Islet of Langerhans (tissue), 1 donor: ENCODE data around the gene HTRA1.

Experiments used
- FAIRE-seq: peaks from one replicate; lab custom pipeline; 2011; peaks lifted over from hg19 to GRCh38; lab: Jason Lieb, UNC

HTRA1 gene

DNA sequence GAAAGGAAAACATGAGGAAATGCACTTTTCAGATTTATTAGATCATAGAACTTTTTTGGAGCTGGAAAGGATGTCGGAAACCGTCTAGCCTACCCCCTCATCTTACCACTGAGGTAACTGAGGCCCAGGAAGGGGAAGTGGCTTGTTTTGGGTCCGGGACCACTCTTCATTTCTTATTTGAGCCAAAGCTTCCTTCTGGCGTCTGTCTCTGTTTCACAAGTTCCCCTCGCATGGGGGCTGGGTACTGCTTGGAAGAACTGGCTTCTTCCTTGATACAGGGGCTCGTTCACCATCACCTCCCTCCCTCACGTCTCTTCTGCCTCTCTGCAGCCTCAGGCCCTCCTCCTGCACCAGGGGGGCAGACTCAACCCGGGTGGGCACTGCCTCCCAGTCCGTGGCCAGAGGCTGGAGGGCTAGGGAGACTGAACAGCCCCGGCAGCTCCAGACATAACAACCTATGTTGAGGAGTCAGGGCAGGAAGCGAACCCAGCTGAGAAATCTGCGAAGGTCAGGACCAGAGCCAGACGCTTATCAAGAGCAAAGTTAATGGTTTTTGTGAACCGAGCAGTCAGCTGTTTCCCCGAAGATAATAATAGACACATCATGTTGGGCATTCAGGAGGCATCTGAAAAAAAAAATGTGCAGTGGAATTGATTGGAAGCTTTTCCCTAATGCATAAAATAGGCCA lies 12.9 kb downstream of the HTRA1 start:
- no peak for FAIRE-seq

DNA sequence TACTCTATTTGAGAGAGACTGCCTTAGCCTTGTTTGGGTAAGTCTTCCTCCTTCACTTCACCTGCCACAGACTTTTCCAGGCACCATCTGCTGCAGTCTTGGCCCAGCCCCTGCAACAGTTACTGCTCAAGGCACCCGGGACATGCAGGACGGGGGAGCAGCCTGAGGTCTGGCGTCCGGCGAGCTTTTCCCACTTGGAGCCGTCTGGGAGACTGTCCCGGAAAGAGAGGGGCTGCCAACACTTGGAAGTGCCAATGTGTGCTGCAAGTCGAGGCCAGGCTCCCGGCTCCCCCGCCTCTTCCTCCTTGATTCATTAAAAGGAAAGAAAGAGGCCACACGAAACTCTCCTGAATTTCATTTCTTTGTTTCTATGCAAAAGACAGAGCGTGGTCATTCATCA lies 13.7 kb downstream of the HTRA1 start:
- FAIRE-seq: no peak

DNA sequence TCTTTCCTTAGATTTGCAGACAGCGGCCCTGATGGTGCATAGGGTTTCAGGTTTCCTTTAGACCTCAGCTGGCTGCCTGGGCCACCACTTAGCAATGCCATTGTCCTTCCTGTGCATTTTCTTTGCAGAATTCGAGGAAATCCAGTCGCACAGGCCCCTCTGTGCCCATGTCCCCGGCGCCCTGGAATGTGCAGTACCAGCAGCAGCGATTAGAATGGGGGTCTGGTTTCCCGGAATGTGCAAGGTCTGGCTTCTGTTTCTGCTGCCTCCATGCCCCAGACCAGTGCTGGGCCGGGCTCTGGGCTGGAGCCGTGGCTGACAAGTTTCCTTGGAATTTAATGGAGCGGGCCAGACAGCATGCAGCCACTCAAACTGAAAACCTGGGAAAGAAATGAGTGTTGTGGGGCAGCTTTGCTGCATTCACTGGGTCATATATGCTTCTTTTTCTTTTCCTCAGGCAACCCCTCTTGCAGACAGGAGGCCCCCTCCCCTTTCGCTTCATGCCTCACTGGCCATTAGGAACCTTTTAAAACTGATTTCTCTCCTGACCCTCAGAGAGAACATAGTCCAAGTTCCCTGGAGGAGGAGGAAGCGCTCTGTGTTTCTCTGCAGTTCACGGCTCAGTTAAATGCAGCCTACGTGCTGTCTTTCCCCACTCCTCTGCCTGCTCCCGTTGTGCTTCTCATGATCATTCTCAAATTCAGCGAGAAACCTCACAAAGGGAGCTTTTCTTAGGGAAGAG lies 14.4 kb downstream of the HTRA1 start:
- no peak for FAIRE-seq

DNA sequence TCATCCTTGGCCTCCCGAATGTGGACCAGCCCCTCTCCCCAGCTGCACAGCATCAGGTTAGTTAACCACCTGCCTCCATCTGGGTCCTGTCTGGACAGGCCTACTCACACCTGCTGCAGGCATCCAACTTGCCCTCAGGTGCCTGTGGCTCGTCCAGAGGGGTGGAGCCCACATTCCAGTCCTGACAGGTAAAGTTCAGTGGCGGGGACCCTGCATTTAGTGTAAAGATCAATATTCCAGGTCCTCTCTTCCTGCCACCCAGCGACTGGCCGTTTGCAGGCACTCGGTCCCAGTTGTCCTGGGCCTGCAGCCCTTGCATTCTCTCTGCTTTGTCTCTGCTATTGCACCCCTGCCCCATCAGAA lies 15.0 kb downstream of the HTRA1 start:
- no peak for FAIRE-seq

DNA sequence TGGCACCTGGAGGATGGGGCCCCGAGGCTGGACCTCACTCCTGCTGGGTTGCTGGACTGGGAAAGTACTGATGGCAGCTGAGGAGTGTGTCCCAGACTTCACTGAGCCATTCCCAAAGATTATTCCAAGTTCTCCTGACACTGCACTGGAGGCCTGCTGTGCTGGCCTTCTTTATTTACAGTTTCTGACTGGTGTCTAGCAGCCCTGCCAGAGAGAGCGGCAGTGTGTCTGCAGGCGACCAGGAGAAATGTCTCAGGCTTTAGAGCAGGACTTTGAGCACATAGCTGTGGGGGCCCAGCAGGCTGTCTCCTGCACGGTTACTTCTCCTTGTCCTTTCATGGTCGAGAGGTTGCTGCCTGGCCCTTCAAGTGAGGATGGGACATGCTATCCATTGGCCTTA lies 16.1 kb downstream of the HTRA1 start:
- FAIRE-seq: no peak

DNA sequence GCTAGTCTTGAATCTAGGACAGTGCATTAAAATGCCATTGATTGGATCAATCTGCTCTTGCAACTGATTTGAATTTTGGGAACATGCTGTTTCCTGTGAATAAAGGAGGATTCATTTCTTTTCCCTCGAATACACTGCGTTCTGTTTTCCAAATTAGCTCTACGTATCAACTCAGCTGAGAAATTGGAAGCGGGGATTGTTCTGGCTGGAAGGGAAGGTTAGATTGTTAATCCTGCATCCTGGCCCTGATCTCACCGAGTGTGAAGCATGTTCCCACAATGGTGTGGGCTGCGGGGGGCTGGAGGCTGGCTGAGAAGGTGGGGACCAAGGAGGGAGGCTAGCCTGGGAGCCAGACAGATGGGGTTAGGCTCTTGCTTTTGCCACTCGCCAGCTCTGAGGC lies 17.6 kb downstream of the HTRA1 start:
- no peak for FAIRE-seq

DNA sequence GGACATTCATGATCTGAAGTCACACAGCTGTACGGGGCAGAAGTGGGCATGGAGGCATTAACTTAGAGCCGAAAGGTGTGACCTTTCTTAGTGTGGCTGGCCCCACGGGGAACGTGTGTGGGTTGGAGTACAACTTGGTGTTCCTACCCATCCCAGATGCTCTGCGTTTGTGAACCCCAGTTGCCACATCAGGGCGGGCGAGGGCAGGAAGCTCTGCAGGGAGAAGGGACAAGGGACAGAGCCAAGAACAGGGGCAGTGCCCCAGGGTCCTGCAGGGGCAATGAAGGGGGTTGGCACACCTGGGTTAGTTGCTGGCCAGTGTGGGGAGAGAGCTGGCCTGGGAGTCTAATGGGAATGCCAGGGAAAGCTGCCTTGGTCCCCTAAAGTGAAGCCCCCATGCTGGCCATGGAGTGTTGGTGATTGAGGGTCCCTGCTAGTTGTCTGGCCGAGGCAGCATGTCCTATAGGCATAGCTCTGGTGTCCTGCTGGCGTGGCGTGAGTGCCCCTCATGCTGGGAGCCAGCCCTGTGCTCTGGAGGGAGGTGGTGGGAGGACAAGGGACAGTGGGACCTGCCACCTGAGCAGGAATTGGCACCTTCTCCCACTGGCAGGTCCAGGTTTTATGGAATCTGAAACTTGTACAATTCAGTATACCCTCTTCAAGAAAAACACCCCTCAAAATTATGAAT lies 18.9 kb downstream of the HTRA1 start:
- no peak for FAIRE-seq

DNA sequence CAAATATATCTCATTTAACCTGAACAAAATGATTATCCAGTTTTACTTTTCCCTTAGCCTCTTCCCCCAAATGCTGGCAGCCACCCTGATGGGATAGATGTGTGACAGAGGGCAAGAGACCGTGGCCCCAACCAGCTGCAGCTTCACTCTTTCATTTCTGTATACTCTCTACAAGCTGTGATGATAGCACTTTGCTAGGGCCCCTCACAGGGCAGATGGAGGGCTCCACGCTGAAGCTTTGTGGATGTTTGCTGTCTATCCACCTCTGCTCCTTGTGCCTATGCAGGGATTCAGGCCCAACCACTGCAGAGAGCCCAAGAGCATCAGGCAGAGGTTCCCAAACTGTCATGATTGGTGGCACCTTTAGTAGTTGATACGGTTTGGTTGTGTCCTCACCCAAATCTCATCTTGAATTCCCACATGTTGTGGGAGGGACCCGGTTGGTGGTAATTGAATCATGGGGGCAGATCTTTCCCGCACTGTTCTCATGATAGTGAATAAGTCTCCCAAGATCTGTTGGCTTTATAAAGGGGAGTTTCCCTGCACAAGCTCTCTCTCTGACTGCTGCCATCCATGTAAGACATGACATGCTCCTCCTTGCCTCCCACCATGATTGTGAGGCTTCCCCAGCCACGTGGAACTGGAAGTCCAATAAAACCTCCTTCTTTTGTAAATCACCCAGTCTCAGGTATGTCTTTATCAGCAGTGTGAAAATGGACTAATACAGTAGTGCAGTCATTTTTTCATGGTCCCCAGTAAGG lies 20.1 kb downstream of the HTRA1 start:
- no peak for FAIRE-seq

DNA sequence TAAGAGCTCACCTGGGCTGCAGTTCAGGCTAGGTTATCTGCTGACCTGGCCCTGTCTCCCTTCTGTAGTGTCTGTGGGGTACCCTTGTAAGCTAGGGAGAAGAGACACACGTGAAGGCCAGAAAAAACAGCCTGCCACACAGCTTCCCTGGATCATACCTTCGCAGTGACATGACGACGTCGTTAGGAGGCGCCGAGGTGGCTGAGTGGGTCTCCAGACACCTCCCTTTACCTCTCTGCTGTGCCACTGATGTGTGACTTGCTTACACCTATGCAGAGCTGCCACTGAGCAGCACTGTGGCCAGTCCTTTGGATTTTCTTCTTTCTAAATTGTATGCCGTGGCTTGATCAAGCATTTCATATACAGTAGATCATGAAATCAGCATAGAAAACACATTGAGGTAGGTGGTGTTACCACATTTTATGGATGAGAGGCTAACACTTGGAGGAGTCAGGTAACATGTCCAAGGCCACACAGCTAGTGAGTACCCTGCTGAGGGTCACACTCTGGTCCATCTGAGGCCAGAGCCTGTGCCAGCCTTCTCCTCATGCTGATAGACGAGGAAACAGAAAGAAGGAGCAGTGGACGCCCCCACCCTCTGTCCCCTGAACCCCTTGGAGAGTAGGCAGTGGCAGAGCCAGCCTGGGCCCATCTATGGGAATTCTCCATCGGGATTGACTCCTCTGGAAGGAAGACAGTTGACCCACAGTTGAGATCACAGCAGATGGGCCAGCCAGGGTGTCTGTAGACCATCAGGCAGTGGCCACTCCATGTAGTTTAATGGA lies 23.1 kb downstream of the HTRA1 start:
- no peak for FAIRE-seq

DNA sequence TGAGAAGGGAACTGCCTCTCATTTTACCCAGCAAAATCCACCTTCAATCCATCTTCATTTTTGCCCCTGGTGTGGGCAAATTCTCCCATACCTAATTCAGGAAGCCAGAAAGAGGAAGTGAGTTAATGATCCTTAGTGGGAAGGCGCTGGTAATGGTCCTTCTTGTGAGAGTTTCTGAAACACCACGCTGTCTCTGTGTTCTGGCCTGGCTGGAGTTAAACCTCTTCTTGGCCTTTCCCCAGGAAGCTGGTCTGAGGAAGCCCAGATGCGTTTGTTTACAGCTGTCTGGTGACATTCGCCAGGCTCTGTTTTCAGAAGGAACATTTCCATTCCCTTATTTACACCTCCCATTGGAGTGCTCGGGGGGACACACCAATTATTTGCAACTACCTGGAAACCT lies 24.3 kb downstream of the HTRA1 start:
- no peak for FAIRE-seq

DNA sequence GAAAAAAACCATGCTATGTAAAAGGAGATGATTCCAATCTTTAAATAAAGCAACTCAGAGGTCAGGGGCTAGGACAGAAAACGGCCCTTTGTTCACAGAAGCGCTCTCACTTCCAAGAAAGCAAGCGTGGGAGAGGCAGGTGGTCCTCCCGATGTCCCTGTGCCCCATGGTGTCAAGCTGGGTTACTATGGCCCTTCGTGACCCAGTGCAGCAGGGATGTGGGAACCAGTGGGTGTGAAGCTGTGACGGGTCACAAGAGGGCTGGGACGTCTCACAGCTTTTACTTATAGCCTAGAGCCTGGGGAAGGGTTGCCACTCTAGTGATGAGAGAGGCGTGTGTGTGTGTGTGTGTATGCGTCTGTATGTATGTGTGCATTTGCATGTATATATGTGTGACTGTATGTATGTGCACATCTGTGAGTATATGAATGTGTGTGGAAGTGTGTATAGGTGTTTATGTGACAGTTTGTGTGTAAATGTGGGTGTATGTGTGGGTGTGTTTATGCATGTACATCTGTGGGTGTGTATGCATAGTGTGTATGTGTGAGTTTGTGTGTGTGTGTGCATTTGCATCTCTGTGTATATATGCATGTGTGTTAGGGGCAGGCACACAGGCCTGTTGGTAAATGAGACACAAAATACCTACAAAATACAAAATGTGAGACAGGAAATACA lies 25.2 kb downstream of the HTRA1 start:
- FAIRE-seq: no peak

DNA sequence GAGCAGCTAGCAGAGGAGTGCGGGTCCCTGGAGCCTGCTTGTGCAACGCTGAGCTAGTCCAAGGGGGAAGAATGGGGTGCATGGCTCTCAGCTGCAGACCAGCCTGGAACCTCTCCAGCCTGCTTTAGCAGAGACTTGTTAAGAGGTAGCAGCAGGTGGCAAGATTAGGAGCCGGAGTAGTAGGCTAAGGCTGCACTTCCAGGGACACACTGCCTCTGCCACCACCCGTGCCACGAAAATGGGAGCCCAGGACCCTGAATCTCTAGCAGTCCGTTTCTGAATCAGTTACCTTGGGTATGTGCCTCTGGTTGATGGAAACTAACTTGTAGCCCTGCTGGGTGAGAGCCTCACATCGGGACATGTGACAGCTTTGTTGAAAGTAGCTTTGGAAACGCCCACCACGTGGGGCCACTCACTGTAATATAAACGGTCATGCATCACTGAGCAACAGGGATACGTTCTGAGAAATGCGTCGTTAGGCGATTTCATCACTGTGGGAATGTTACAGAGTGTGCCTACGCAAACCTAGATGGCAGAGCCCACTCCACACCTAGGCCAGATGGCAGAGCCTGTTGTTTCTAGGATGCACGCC lies 25.9 kb downstream of the HTRA1 start:
- FAIRE-seq: no peak

DNA sequence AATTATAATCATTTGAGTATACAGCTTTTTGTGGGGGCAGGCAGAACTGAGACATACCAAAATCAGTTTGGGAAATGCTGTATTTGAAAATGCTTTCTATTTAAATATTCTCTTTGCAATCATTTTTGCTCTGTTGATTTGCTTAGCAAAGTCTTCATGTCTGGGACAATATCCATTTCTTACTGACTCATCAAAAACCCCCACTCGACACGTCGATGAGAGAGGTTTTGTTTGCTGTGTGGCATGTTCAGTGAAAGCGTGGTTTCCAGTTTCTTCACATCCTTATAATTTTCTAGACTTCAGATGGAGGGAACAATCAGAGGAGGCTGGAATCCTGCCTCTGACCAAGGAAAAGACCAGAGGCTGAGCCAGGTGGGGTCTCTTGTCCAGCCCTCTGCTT lies 28.9 kb downstream of the HTRA1 start:
- no peak for FAIRE-seq

DNA sequence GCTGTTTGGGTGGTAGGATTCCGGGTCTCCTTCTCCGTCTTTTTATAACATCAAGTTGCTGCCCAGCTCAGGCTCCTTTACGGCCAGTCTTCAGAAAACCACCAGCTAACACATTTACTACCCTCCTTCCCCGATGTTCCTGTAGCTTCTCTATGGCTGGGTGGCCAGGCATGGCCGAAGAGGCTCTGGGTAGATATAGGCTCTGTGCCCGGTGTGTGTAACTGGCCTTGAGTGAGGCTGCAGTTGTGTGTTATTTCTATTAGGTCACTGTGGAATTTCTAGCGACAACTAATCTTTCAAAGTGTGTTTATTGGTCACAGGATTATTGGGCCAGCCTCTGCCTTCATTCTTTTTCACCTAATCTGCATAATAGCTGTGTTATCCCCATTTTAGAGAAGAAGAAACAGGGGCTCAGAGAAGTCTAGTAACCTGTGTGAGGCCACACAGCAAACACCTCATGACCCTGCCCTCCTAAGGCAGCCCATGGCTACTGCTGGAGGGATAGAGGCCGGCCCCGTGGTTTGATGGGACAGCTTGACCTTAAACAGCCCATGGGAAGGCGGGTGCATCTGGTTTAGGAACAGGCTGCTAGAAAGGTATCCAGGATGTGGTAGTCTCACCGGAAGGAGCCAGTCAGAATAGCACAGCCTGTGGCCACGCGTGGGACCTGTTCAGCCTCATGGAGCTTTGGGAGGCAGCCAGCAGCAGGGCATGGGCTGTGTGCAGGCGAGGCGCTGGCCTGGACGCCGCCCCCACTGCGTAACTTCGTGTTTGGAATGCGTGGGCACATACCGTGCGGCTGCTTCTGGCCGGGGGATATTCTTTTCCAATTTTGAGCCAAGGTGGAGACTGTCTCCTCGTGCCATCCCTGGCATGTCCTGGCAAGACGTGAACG lies 29.7 kb downstream of the HTRA1 start:
- FAIRE-seq: no peak

DNA sequence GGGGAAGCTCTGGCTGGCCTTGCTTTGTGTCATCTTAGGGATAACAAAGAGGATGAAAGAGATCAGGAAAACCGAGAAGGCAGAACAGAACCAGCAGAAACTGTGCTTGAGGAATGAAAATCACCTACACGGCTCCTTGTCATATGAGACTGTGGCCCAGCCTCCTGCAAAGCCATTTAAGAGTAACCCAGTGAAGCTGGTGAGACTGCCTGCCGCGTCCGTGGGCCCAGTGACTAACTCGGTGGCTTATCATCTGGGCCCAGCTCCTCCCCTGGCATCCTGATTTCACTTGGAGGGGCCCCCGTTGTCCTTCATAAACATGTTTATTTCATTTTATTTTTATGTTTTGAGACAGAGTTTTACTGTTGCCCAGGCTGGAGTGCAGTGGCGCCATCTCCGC lies 30.7 kb downstream of the HTRA1 start:
- no peak for FAIRE-seq

DNA sequence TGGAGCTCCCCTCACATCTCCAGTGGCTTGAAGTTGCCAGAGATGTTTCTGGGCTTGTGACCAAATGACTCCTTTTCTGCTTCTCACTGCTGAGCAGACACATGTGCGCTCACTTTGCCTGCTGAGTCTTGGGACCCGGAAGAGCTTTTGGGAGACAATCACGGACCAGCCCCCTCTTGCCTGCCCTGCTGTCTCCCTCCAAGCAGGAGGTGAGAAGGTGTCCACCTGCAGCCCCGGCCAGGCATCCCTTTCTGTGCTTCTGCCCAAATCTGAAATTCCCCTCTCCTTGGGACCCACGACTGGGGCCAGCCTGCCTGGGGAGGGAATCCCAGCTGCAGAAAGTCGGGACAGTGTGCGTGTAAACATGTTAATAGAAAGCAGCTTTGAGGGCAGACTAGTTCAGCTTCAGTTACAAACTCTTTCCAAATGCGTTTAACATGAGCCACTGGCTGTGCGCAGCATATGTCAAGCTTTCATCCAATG lies 31.7 kb downstream of the HTRA1 start:
- no peak for FAIRE-seq

DNA sequence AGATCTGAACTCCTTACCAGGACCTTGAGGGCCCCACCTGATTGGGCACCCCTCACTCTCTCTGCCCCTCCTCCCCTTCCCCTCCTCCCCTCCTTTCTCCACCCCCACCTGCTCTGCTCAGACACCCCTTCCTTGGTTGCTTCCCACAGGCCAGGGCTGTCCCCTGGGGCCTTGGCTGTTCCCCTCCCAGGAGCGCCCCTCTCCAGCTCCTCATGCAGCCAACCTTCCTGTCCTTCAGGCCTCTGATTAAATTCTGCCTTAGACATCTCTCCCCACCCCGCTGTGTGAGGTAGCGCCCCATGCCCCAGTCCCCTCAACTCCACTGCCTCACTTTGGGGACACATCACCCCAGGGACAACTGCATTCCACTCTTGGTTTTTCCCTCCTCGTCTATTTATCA lies 32.4 kb downstream of the HTRA1 start:
- FAIRE-seq: no peak

DNA sequence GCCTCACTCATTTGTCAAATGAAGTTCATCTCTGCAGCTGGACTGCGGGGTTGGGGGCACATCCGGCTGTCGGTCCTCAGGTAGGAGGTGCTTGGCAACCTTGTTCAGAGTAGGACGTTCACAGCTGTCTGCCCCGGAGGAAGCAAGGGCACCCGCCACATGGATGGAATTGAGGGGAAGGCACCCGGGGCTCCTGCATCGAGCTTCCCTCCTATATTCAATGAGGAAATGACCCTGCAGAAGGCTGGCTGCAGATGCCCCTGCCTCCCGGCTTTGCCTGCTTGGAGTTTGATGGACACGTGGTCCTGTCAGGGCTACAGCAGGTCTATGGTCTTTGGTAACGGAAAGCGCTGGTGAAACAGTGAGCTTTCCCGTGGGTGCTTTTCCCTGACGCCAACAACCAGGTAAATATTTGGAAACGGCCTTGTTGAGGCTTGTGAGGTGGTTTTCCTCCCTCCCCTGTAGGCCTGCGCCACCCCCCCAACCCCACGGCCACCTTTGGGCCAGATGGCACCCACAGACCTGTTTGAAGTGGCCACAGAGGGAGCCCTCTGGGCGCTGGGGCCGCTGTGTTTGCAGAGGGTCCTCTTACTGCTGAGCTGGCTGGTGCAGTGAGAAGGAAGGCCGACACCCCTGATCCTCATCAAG lies 32.9 kb downstream of the HTRA1 start:
- FAIRE-seq: no peak

DNA sequence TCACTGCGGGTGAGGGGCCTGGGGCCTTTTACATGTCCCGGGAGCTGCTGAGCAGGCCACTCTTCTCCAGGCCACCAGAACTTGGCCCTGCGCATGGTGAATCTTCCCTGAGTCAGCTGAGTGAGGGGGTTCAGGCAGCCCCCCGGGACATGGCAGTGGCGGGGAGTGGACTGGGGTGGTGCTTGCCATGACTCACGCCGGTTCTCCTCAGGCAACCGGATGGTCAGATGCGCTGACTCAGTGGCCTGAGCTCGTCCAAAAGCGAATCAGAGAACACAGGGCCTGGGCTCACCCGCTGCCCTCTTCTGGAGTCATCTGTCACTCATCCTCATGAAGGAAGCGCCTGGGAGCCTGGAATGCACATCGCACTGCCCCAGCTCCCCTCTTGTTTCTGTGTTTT lies 33.5 kb downstream of the HTRA1 start:
- FAIRE-seq: no peak
